ENCODE results near the gene VIL1. TPM values are rescaled to one million over a fixed set of nuclear protein-coding genes. Genes with fewer than 3 reads are reported as not detected.

VIL1 gene
- total and polyA plus RNA-seq, 2 of the 13 experiments (the other 11 are each of a cell fraction or from before 2014, with no cell fraction given) = 287 to 301 TPM

- TF ChIP-seq MXD3 (CRISPR knock-in tag; IDR thresholded peaks at IDR 0.05) (peak; percentile 56; the same call in 1 of the 2 replicates), ELF4 (CRISPR knock-in tag; IDR thresholded peaks at IDR 0.05; ENCODE audit: borderline replicate concordance) (0 out of 2 replicates have a peak, but pooled peaks have one; percentile 63), MAX (IDR thresholded peaks at IDR 0.05) (peak; percentile 75), ZBTB10 (CRISPR knock-in tag; IDR thresholded peaks at IDR 0.05; ENCODE audit: borderline replicate concordance) (peak; percentile 35; the same call in 1 of the 2 replicates), USF2 (IDR thresholded peaks at IDR 0.05; ENCODE audit: low read depth, low read length) (no peak), USF2 (CRISPR knock-in tag; IDR thresholded peaks at IDR 0.05; ENCODE audit: borderline replicate concordance) (no peak), ZBTB7A (CRISPR knock-in tag; IDR thresholded peaks at IDR 0.05) (peak; percentile 72; the same call in 1 of the 2 replicates), U2AF1 (optimal IDR thresholded peaks at IDR 0.05; ENCODE audit: low read depth, low read length) (peak; percentile 71), ZNF556 (CRISPR knock-in tag; IDR thresholded peaks at IDR 0.05; ENCODE audit: borderline replicate concordance) (peak; percentile 96), CREBL2 (CRISPR knock-in tag; IDR thresholded peaks at IDR 0.05; ENCODE audit: borderline replicate concordance) (no peak), ZNF251 (CRISPR knock-in tag; IDR thresholded peaks at IDR 0.05) (0 out of 2 replicates have a peak, but pooled peaks have one; percentile 17), ZFP41 (CRISPR knock-in tag; IDR thresholded peaks at IDR 0.05; ENCODE audit: borderline replicate concordance) (no peak), ZNF24 (IDR thresholded peaks at IDR 0.05) (no peak), ZNF136 (CRISPR knock-in tag; IDR thresholded peaks at IDR 0.05; ENCODE audit: low read depth) (peak; percentile 87), MTF2 (CRISPR knock-in tag; IDR thresholded peaks at IDR 0.05; ENCODE audit: borderline replicate concordance) (no peak), RFXANK (CRISPR knock-in tag; IDR thresholded peaks at IDR 0.05) (no peak; the same call in 1 of the 2 replicates), GTF2F1 (IDR thresholded peaks at IDR 0.05; ENCODE audit: low read length) (no peak), CREM (IDR thresholded peaks at IDR 0.05) (peak; percentile 85; the same call in 1 of the 2 replicates), CREM (CRISPR knock-in tag; IDR thresholded peaks at IDR 0.05) (no peak), STAG1 (CRISPR knock-in tag; IDR thresholded peaks at IDR 0.05) (peak; percentile 33), SP4 (CRISPR knock-in tag; IDR thresholded peaks at IDR 0.05) (peak; percentile 82; the same call in 1 of the 2 replicates), THAP11 (CRISPR knock-in tag; IDR thresholded peaks at IDR 0.05) (peak; percentile 77), IKZF1 (IDR thresholded peaks at IDR 0.05) (no peak), ZNF761 (CRISPR knock-in tag; conservative IDR thresholded peaks at IDR 0.05) (peak; percentile 90), SRY (CRISPR knock-in tag; IDR thresholded peaks at IDR 0.05) (no peak), RFX3 (CRISPR knock-in tag; IDR thresholded peaks at IDR 0.05) (no peak; the same call in 1 of the 2 replicates), ZNF724P (CRISPR knock-in tag; IDR thresholded peaks at IDR 0.05; ENCODE audit: borderline replicate concordance) (0 out of 2 replicates have a peak, but pooled peaks have one; percentile 54)
Measured at GRCh38 chr2:218444692-218445357, 25.9 kb downstream of the VIL1 start (continued).

All from HepG2 (cell line).